Medulla oblongata (tissue), 1 donor: Measurements from ENCODE around the gene WASF1.
A peak's percentile ranks its signal among the peaks of the same experiment; 100 is the strongest.

Experiments
- DNase-seq: peaks from one replicate; pipeline ENCODE4 v3.0.0-alpha.2; 2015; ENCODE audit errors: extremely low spot score

The WASF1 gene

GRCh38 chr6:110179406-110180227, at the start of gene WASF1:
TSS of gene WASF1 (minus strand) at chr6:110179670. CDS start at chr6:110127601, 52,069 bp downstream.
- peak; percentile 99 for DNase-seq

- no peak for DNase-seq
Observed at GRCh38 chr6:110226261-110226660, 46.8 kb upstream of the WASF1 start.

GRCh38 chr6:110221738-110222137, 42.3 kb upstream of the WASF1 start:
- no peak for DNase-seq

GRCh38 chr6:110217266-110217665, 37.8 kb upstream of the WASF1 start:
- DNase-seq, result no peak

- no peak for DNase-seq
Observed at GRCh38 chr6:110216140-110216539, 36.7 kb upstream of the WASF1 start.

GRCh38 chr6:110214338-110214737, 34.9 kb upstream of the WASF1 start:
- no peak for DNase-seq

GRCh38 chr6:110211753-110212152, 32.3 kb upstream of the WASF1 start:
- no peak for DNase-seq

- DNase-seq, result no peak
Observed at GRCh38 chr6:110207652-110208051, 28.2 kb upstream of the WASF1 start.

GRCh38 chr6:110201151-110201884, 21.8 kb upstream of the WASF1 start:
- DNase-seq, result no peak

- no peak for DNase-seq
Observed at GRCh38 chr6:110198561-110198960, 19.1 kb upstream of the WASF1 start.

GRCh38 chr6:110196874-110197273, 17.4 kb upstream of the WASF1 start:
- no peak for DNase-seq

- no peak for DNase-seq
Observed at GRCh38 chr6:110195639-110196038, 16.2 kb upstream of the WASF1 start.

- no peak for DNase-seq
Observed at GRCh38 chr6:110191477-110191876, 12.0 kb upstream of the WASF1 start.

GRCh38 chr6:110190726-110191125, 11.3 kb upstream of the WASF1 start:
- no peak for DNase-seq

GRCh38 chr6:110188791-110189190, 9.3 kb upstream of the WASF1 start:
- no peak for DNase-seq

GRCh38 chr6:110185879-110186278, 6.4 kb upstream of the WASF1 start:
- no peak for DNase-seq

- DNase-seq, result no peak
Observed at GRCh38 chr6:110183292-110183885, 3.9 kb upstream of the WASF1 start.

- peak; percentile 50 for DNase-seq
Observed at GRCh38 chr6:110181131-110182030, 1.9 kb upstream of the WASF1 start.

- no peak for DNase-seq
Observed at GRCh38 chr6:110180228-110181008, 948 bp upstream of the WASF1 start, which contains the start of gene CDC40. TSS of gene CDC40 (plus strand) at chr6:110180427. CDS start at chr6:110180445, 18 bp downstream.

GRCh38 chr6:110178626-110179405, 654 bp downstream of the WASF1 start:
- peak; percentile 87 for DNase-seq
